SHP77 treated with DMSO at 0.1 percent for 48 hours (cell line): Measurements from ENCODE around the gene UBE2QL1.
"Not testable (repeated sequence)": the region's sequence is repeated elsewhere in the genome, so short reads cannot be mapped to it uniquely, and the experiment has no call there.

ENCODE experiments used
- DNase-seq: peaks from one replicate; lab custom pipeline; 2025; lab: John Stamatoyannopoulos, UW

The UBE2QL1 gene

DNA sequence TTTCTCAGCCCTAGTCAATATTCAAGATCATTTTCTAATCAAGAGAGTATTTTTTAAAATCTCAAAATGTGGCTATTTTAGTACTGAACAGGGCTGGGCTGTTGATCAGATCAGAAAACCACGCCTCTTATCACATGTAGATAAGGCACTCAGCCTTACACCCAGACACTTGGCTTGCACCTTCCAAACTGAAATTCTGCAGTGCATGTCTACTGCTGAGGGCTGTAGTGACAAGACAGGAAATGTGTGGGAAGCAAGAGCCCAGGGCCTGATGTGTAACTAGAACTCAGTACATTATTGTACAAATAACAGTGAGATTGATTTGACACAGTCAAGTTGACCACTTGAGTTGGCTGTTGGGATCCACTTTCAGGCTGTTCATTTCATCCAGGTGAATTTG is 48.6 kb downstream of the UBE2QL1 start:
- DNase-seq: no peak

DNA sequence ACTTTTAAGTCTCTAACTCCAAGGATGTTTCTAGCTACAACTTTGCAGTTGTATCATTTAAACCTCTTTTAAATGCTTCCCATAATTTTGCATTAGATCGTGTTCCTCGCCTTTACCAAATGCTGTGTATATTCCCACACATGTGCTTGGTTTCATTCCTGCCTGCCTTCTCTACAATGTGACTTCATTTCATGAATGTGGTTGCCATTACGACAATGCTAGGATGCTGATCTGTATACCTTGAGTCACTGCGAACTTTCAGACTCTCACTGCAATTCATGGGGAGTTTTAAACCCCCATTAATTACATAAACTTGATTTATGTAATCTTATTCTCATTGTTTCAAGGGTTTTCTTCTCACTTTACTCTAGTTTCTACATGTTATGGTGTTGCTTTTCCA is 50.3 kb downstream of the UBE2QL1 start:
- DNase-seq: no peak

DNA sequence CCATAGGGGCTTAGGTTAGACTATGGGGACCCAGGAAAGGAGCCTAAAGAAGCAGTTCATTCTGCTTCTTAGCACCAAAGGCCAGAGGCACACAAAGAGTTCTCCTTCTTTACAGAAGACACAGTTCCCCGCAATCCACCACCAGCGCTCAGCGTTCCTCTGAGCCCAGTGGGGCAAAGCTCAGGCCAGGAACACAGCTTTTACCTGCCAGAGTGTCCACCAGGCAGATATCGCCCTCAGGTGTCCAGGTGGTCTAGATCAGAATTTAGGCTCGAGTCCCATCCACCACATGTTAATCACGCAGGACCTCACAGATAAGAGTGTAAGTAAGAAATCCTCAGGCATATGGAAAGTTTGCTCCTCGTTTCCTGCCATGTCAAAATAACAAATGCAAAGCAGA is 53.0 kb downstream of the UBE2QL1 start:
- DNase-seq: no peak

DNA sequence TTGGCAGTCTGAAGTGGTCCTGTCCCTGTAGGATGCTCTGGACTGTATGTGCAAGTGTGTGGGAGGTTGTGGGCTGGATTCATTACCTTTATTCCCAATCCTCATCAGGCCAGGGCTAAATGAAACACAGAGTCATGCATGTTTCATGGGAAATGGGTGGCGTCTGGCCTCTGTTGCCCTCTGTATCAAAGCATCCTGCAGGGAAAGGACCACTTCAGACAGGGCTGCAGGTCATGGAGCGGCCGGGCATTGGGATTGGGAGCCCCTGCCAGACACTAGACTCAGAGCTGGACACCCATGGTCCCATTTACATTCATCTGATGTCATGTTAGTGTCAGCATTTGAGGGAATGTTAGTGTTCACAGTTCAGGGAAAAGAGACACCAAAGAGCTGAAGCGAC is 53.8 kb downstream of the UBE2QL1 start:
- no peak for DNase-seq

DNA sequence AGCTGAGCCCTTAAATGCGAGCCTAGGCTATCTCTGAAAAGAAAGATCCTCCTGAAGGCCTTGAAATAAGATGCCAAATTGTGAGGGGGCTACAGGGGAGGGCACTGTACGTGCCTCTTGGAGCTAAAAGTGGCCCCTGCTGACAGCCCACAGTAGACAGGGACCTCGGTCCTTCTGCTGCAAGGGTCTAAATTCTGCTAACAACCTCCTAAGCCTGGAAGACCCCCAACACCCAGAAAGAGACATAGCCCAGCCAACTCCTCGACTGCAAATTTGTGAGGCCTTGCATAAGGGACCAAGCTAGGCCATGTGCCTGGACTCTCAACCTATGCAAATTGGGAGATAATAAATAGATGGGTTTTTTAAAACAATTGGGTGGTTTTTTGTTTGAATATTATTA is 54.7 kb downstream of the UBE2QL1 start:
- no peak for DNase-seq

DNA sequence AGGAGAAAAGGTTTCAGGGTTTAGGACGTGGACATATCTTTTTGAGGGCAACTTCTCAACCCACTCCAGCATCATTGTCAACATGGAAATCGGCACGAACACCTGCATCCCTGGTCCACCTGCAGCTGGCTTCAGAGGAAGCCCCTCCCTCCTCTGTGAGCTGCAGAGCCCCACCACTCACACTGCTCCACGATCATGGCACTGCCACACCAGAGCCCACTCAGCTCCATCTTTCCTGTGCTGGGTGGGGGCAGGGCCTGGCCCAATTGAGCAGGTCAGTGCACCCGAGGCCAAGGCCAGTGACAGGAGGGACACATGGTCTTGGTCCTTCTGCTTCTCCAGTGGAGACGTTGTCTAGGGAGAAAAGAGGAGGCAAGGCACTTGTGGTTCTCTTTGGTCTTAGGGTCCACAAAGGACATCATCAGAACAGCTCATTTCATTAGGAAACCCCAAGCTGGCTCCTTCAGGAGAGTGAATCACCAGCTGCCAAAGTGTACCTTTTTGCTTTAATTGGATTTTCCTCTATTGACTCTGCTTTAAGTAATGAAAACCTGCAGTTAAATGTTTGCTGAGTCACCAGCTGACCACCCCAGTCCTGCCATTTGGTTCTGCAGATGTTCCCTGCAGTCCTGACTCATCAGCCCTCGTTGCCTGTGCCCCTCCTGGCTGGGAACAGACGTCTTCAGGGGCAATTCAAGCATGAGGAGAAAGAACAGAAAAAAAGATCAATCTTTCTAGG is 56.2 kb downstream of the UBE2QL1 start:
- peak; percentile 95 for DNase-seq

DNA sequence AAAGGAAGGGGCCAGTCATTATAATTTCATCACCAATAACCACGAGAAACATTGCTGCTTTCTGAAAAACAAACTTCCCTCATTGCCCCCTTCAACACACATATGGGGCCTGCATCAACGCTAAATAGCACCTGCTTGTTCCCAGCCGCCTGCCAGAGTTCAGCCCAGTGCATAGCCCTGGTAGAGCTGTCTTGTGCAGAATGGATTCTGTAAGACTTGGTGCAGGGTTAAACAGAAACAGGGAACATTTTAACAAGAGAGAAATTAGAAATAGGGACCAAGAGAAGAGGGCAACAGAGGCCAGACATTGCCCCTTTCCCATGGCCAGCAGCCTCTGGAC is 56.7 kb downstream of the UBE2QL1 start:
- DNase-seq: peak; percentile 95

DNA sequence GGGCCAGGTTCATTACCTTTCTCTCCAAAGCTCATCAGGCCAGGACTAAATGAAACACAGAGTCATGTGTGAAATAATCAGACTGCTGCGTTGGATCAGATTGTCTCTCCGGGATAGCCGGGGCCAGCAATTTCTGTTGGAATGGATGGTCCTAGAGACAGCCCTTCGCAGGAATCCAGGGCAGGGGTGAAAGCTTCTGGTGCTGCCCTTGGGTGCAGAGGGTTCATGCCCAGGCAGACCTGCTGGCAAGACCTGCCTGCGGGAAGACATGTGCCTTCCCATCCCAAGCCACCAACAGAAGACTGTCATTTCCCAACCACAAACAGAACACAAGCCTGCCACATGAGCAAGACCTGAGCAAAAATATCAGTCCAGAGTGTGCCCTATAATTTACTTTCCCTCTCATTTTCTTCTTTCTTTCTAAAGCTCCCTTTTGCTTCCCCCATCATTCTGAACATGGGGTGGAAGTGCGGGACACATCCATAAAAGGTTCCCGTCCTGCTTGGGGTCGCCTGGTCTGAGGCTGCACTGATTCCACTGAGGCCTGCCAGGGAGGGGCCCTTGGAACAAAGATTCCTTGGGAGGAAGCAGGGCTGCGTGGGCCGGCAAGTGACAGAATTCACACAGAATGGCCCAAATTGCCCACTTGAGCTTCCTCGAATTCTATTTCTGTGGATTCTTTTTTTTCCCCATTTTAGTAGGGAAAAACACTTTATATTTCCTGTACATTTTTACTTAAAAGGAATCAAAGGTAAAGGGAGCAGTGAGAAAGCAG is 57.3 kb downstream of the UBE2QL1 start:
- no peak for DNase-seq

DNA sequence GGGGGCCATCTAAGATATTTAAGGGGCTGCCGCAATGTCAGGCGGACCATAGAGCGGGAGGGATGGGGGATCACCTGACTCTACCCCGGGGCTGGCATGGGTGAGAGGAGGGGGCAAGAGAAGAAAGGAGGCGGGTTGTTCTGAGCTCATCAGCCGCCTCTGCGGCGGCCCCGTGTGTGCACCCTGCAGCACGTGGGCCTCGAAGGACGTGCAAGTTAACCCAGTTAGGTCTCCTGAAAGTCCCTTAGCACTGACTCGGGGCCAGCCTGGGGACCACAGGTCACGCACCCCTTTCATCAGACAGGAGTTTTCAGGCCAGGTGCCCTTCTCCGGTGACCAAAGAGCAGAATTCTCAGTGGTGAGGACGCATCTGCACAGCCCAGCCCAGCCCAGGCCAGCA is 58.0 kb downstream of the UBE2QL1 start:
- DNase-seq: no peak

DNA sequence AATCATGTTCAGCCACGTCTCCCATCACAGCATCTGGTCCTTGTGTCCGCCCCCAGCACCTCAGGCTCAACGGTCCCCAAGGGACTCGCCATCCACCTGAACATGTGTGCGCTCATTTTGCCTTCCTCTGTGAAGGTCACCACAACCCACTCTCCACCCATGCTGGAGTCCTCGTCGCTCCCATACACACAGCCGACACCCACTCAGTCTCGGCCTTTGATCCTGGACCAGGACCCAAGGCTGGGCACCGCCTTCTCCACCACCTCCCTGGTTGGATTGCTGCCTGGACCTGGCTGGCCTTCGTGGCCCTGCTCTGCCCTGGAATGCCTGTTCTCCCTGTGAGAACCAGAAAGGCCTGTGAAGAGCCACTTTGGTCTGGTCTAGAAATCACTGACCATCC is 60.3 kb downstream of the UBE2QL1 start:
- no peak for DNase-seq

DNA sequence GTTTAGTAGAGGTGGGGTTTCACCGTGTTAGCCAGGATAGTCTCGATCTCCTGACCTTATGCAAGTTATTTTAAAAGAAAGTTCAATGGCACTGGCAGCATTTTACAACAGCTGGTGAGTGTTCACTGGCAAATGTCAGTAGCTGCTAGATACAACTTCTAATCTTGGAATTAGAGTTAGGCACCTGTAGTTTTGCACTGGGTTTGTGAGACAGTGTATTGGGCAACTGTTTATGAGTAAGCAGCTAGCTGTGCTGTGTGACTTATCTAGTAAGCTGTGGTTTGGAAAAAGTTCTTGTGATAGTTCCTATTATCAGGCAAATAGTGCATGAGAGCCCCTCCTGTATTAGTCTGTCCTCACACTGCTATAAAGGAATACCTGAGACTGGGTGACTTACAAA is 61.5 kb downstream of the UBE2QL1 start:
- no peak for DNase-seq

DNA sequence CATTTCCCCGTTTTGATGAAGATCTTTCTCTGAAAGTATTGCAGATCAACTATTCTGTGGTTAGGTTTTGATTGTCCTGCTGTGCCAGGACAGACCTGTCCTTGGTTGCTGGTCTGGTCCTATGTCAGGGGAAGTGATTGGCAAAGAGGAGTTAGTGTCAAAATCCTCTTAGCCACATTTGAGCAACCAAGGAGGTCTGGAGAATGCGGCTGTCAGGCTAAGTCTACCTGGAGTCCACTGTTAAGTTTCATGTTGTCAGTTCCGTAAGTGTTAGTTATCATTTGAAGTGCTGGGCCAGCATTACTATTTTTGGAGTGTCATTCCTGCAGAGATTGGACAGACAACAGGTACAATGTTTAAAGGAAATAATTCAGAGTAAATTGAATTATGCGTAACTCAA is 62.3 kb downstream of the UBE2QL1 start:
- DNase-seq: no peak

DNA sequence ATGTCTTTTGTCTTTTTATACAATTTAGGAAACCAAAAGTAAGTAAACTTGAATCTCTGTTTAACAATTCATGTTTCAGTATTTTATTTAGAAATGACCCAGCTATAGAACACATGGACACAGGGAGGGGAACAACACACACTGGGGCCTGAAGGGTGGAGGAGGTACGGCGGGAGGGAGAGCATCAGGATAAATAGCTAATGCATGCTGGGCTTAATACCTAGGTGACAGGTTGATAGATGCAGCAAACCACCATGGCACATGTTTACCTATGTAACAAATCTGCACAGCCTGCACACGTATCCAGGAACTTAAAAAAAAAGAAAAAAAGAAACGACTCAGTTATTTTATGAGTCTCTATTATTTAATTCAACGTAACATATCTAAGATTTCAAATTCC is 67.2 kb downstream of the UBE2QL1 start:
- not testable (repeated sequence) for DNase-seq

DNA sequence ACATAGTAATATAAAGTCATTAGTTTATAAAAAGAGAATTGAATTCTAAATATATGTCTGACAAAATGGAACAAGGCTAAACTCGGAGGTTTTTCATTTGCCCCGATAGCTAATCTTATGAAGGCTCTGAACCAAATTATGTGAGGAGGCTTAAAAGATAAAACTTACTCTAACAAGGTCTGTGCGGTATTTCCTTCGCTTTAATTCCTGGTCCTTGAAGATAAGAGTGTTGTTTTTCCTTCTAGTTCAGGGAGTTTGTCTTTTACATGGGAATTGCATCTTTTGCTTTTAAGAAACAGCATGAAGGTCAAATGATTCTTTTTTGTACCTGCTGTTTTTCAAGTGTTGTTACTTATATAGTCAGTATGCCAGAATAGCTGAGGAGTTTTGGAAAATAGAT is 68.2 kb downstream of the UBE2QL1 start:
- DNase-seq: no peak

DNA sequence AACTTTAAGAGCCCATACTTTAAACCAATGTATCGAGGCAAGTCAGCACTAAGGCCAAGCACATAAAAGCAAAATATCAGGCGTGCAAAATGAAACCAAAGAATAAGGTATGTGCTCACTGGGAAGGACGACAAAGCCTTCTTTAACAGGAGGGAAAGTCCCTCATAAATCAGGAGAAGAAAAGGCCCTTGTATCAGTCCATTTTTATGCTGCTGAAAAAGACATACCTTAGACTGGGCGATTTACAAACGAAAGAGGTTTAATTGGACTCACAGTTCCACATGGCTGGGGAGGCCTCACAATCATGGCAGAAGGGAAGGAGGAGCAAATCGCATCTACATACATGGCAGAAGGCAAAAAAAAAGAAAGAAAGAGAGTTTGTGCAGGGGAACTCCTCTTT is 68.9 kb downstream of the UBE2QL1 start:
- no peak for DNase-seq

DNA sequence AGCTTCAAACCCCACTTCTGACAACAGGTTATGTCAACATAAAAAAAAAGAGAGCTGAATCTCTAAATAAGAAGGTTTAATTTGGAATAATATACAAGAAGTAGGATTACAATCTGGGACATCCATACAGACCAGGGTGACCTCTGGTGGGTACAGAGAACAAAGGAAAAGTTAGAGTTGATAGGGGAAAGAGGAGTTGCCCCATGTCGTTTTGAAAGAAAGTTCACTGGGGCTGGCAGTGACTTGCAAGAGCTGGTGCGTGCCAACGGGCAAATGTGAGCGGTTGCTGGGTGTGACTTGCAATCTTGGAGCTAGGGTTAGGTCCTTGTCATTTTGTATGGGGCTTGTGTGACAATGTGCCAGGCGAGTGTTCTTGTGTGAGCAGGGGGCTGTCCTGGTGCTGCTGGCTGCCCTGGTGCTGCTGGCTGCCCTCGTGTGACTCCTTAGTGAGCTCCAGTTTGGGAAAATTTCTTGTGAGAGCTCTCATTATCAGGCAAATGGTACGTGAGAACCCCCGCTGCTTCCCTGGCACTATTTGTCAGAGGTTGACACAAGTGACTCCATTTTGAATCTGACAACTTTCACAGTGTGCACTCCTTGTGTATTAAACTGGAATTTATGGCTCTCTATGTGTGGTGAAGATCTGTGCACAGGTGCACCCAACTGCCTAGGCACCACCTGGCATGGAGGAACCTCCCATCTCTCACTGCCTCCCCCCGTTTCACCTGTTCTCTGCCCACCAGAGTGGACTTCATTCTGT is 69.8 kb downstream of the UBE2QL1 start:
- DNase-seq: no peak

DNA sequence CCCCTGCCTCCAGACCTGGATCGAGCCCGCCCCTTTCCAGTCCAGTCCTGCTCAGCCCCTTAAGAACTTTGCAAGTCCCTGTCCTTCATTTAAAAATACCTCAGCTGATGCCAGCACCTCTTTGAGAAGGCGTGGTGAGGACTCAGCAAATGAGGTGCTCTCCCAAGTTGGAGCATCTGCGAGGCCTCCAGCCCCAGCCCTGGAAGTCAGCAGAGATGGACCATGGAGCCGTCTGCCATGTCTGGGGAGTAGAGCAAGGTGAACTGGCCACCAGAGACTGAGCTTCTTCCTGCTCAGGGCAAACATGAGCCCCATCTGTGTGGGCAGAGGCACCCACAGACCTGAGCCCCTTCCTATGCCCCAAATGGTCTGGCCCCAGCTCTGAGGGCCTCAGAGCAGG is 71.5 kb downstream of the UBE2QL1 start:
- DNase-seq: no peak

DNA sequence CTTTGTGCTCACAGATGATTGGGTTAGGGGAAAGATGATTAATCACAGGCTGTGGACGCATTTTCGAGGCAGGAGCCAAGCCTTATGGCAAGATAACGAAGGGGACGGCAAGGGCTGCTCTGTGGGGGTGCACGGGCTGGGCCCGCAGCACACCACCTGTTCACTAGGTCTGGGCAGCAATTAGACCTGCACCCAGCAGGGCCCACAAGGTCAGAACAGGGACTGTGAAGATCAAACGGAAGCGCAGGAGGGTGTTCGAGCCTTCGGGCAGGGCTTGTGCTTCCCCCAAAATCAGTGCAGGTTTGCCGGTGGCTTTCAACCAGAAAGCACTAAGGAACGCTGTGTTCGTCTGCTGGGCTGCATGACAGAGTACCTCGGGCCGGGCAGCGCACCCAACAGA is 73.7 kb downstream of the UBE2QL1 start:
- no peak for DNase-seq

DNA sequence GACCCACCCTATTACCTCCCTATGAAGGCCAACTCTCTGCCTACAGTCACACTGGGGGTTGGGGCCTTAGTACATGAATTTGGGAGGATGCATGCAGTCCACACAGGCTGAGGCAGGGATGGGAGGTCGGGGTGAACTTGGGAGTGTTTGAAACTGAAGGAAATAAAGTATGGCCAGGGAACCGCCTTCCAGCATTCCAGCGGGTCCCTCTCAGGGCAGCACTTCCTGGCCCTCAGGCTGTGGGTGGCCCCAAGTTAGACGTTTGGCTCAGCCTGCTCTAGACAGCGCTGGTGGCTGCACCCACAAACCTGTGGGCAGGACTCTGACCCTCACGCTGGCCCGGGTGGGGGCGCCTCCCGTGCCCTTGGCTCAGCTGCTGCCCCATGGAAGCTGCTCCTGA is 74.3 kb downstream of the UBE2QL1 start:
- no peak for DNase-seq

DNA sequence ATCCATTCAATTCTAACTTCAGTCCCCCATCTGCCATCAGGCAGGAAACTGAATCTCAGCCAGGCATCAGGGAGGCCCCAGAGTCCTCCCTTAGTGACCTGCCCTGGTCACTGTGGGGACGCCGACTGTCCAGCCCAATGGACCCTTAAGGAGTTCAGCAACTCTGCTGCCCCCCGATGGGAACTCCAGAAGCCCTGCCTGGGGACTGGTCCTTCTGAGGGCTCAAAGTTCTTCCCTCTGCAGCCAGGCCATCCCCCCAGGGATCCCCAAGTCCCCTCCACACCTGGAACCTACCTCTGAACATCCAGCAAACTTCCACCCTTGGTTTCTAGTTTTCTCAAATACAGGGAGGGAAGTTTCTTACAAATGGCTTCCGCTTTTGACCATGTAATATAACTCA is 76.8 kb downstream of the UBE2QL1 start:
- no peak for DNase-seq

DNA sequence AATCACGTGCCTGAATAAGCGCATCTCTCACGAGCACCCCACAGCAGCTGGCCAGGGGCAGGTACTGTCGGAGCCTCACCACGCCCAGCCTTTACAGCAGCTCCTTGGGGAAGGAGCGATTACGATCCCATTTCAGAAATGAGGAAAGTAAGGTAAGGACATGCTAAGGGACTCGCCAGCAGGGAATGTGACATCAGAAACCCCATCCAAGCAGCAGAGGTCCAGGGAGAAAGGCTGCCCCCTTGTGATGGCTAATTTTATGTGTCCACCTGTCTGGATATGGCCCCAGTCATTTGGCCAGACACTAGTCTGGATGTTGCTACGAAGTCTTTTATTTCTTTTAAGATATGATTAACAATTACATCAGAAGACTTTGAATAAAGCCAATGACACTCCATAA is 77.3 kb downstream of the UBE2QL1 start:
- peak; percentile 43 for DNase-seq

DNA sequence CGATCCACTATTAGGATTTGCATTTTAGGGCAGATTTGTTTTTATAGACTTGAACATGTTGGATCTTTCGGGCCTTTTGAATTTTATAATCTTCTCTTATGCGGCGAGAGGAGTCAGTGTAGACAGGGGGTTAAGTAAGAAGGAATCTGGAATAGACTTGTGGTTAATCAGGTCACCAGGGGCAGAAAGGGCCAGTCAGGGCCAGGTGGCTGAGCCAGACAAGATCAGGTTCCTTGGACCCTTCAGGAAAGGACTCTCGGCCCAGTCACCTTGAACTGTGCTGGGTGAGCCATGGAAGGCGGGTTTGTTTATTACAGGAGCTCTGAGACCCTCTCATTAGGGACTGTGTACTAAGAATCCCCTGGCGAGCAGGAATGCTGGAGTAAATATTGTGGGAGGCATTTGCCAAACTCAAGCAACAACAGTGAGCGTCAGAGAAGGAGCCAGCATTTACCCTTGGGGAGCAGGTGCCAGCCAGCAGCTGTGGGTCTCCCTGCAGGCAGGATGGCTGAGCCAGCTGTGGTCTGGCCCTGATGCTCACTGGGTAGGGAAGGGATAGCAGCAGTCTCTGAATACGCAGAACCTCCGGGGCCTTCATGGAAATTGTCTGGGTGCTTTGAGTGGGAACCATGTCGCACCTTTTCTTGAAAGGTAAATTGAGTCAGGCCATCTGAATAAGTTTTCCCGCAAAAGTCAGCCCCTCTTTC is 79.2 kb downstream of the UBE2QL1 start:
- peak; percentile 63 for DNase-seq

DNA sequence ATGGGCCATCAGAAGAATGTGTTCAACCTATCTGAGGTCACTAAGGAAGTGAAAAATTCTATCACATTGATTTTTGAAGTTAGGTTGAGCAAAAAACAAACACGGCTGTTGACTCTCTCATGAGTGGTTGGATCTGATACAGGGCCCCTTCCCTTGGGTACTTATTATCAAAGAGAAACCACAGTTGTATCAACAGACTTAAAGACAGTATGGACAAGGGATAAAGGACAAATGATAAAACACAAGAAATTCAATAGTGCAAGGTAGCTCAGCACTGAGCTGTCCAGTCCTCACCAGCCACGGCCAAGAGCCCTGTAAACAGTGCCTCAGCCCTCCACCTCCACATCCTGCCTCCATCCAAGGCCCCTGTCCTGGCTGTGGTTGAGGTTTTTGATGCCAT is 86.9 kb downstream of the UBE2QL1 start:
- no peak for DNase-seq
